Mesothelial cell of epicardium (in vitro differentiated cells): Measurements from ENCODE around the gene CCDC196. TPM values are rescaled to one million over a fixed set of nuclear protein-coding genes. Genes with fewer than 3 reads are reported as not detected.

Experiments used
- DNase-seq, 2 experiments: peaks; one replicate each; pipeline ENCODE4 v3.0.0; 2021; ENCODE audit warnings: low spot score in 2 of 2; ENCODE audit not compliant: unreplicated experiment in 2 of 2
- H3K27ac Mint-ChIP-seq: 2 replicates; pipeline ENCODE4 v1.8.0; 2021; ENCODE audit warnings: mixed read lengths
- H3K27me3 Mint-ChIP-seq: 2 replicates; pipeline ENCODE4 v1.8.0; 2021; ENCODE audit warnings: low read depth, mixed read lengths
- H3K36me3 Mint-ChIP-seq: 2 replicates; pipeline ENCODE4 v1.8.0; 2021; ENCODE audit warnings: mixed read lengths
- H3K4me1 Mint-ChIP-seq: 2 replicates; pipeline ENCODE4 v1.8.0; 2021; ENCODE audit warnings: mixed read lengths
- H3K4me3 Mint-ChIP-seq: 2 replicates; pipeline ENCODE4 v1.8.0; 2021; ENCODE audit warnings: mild to moderate bottlenecking, moderate library complexity, mixed read lengths
- H3K9me3 Mint-ChIP-seq: 2 replicates; pipeline ENCODE4 v1.8.0; 2021; ENCODE audit warnings: mixed read lengths
- CTCF ChIP-seq: fragments of 200-600 bp; sonication (generic); IDR thresholded peaks from one replicate; pipeline ENCODE4 v1.5.0; 2021; ENCODE audit warnings: antibody characterized with exemption; ENCODE audit not compliant: unreplicated experiment
- total RNA-seq: library from RNA; stranded (reverse); gene quantifications from 3 replicates; pipeline ENCODE4 v1.2.1, GENCODE V29; 2021

Gene CCDC196, protein sequence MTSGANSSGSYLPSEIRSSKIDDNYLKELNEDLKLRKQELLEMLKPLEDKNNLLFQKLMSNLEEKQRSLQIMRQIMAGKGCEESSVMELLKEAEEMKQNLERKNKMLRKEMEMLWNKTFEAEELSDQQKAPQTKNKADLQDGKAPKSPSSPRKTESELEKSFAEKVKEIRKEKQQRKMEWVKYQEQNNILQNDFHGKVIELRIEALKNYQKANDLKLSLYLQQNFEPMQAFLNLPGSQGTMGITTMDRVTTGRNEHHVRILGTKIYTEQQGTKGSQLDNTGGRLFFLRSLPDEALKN
- not detected in 3 replicates for total RNA-seq

- no peaks in the 10 kb centered on the region for H3K9me3 Mint-ChIP-seq
- no peaks in the 10 kb centered on the region for H3K36me3 Mint-ChIP-seq
- no peak within 1 kb of the TSS for H3K27ac Mint-ChIP-seq
- H3K4me1 Mint-ChIP-seq, result no peaks in the 10 kb centered on the region
- H3K27me3 Mint-ChIP-seq, result peaks cover 19% of the 10 kb centered on the region
- no peak for DNase-seq
- no peak for TF ChIP-seq CTCF
- no peak within 1 kb of the TSS for H3K4me3 Mint-ChIP-seq
These were observed at the start of gene CCDC196 for GRCh38 chr14:66485910-66486421. Gene CCDC196, plus strand, starts transcription at chr14:66486371. Its CDS starts 132 bp downstream, at chr14:66486503.

DNA sequence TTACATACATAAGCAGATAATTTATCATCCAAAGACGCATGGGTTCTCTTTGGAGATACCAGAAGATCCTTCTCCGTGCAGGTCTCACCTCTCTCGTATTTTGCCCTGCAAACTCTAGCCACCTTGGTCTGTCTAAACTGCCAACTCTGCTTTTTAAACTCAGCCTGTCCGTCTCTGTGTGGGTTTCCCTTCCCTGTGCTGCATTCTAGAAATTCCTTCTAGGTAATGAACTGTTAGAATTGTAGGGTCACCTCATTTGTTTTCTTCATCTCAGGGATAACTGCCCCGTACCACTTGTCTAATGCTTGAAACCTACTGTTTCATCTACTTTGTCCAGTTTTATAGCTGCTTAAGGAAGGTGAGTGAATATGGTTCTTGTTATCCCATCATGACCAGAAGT is 45.4 kb upstream of the CCDC196 start:
- DNase-seq, result no peak
- H3K36me3 Mint-ChIP-seq, result no peaks in the 10 kb centered on the region
- H3K4me3 Mint-ChIP-seq, result no peak overlapping the region
- H3K27ac Mint-ChIP-seq, result no peak overlapping the region
- H3K27me3 Mint-ChIP-seq, result peaks cover 3% of the 10 kb centered on the region
- no peaks in the 10 kb centered on the region for H3K4me1 Mint-ChIP-seq
- peaks cover 40% of the 10 kb centered on the region for H3K9me3 Mint-ChIP-seq
- TF ChIP-seq CTCF, result no peak

GRCh38 chr14:66442953-66443571 is 43.1 kb upstream of the CCDC196 start:
- no peaks in the 10 kb centered on the region for H3K36me3 Mint-ChIP-seq
- peaks cover 23% of the 10 kb centered on the region for H3K9me3 Mint-ChIP-seq
- no peak for DNase-seq
- no peak overlapping the region for H3K4me3 Mint-ChIP-seq
- H3K27ac Mint-ChIP-seq, result no peak overlapping the region
- no peaks in the 10 kb centered on the region for H3K4me1 Mint-ChIP-seq
- H3K27me3 Mint-ChIP-seq, result peaks cover 6% of the 10 kb centered on the region
- no peak for TF ChIP-seq CTCF

- Mint-ChIP-seq H3K27me3 (peaks cover 6% of the 10 kb centered on the region), H3K36me3 (no peaks in the 10 kb centered on the region), H3K27ac (no peak overlapping the region), H3K9me3 (peaks cover 19% of the 10 kb centered on the region), H3K4me3 (no peak overlapping the region), H3K4me1 (no peaks in the 10 kb centered on the region)
- DNase-seq, result no peak
- no peak for TF ChIP-seq CTCF
These were observed 42.4 kb upstream of the CCDC196 start for GRCh38 chr14:66443785-66444184.

- DNase-seq, result no peak
- H3K4me1 Mint-ChIP-seq, result no peaks in the 10 kb centered on the region
- H3K27me3 Mint-ChIP-seq, result peaks cover 6% of the 10 kb centered on the region
- H3K27ac Mint-ChIP-seq, result no peak overlapping the region
- H3K9me3 Mint-ChIP-seq, result peaks cover 19% of the 10 kb centered on the region
- no peak overlapping the region for H3K4me3 Mint-ChIP-seq
- TF ChIP-seq CTCF, result no peak
- no peaks in the 10 kb centered on the region for H3K36me3 Mint-ChIP-seq
These were observed 41.8 kb upstream of the CCDC196 start for GRCh38 chr14:66444271-66444927.
